ENCODE measurements around the gene TNS3.
"Not testable (repeated sequence)": the region's sequence is repeated elsewhere in the genome, so short reads cannot be mapped to it uniquely, and the experiment has no call there.

Gene TNS3

DNA sequence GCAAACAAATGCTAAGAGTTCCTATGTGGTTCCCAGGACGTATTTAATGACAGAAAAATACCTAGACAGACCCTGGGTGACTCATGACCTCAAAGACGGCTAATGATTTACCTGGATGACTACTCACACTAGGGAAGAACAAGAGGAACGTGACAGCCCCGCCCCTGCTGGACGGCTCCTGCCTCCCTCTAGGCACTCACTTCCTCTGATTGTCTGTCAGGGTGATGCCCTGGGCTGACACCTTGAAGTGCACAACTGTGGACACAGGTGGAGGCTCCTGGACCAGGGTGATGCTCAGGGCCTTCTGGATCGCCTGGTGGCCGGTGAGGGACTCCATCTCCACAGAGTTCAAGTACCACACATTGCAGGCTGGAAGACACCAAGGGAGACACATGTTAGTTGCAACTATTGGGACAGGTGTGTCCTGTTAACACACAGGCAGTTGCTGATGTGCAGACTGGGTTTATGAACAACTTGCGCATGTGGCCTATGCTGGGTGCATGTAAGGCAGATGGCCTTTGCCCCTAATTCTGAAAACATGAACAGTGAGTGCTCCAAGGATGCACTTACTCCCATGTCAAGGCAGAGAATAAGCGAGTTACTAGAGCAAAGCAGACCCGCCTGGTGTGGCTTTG, 298.3 kb downstream of the TNS3 start:
- no peak for DNase-seq (ENCODE audit: low spot score)

DNA sequence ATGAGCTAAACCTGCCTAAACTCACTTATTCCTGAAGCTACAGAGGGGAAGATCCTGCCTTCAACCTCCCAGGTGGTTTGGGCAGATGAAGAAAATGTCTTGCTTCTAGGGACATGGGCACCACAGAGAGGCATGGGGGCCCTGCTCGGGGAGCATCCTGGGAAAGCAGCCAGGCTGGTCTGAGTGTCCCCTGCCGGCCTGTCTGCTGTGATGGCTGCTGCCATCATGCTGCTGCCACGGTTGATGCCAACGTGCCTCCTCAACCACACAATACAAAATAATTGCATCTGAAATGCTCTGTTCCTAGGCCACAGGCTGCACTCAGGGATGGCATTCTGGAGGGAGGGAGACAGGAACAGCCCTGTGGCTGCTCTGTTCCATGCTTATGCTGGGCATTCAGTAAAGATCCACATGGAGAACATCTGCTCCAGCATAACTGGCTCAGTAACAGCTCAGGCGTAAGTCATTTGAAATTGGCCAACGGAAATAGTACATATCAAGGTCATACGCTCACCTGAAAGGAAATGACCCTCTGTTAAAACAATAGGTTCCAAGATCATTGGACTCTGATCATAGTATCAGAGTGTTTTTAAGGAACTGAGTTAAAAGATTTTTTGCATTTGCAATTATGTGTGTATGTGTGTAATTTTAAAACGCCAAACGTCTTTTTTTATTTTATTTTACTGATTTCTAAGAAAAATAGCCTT, 299.0 kb downstream of the TNS3 start:
- no peak for DNase-seq (ENCODE audit: low spot score)

DNA sequence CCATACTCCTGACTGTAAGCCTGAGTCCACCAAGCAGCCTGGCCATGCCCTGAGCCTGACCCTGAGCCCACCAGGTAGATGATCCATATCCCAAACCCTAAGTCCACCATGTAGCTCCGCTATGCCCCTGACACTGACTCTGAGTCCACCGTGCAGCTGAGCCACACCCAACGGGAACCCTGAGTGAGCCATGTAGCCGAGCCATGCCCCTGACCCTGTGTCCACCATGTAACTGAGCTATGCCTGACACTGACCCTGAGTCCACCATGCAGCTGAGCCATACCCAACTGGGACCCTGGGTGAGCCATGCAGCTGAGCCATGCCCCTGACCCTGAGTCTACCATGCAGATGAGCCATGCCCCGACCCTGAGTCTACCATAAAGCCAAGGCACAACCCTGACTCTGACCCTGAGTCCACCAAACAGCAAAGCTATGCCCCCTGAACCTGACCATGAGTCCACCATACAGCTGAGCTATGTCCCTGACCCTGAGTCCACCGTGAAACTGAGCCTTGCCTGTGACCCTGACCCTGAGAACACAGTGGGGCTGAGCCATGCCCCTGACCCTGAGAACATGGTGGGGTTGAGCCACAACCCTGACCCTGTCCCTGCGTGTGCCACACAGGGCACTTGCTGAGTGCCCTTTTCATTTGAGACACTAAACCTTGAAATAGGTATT, 299.8 kb downstream of the TNS3 start:
- DNase-seq (ENCODE audit: low spot score), result no peak

DNA sequence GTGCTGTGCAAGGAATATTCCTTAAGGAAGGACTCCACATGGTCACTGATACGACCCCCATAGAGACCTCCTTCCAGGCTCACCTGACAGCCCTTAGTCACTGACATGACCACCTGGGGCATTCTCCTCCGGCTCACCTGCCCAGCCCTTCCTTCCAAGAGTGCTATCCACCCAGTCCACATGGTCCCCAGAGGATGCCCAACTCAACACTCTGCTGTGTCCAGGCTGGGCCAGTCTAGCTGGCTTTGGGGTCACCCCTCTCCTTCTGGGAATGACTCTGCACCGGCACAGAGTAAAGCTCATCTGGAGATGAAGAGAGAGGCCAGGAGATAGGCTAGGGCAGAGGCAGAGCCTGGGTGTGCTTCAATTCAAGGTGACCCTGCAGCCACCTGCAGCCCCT, 300.8 kb downstream of the TNS3 start:
- DNase-seq (ENCODE audit: low spot score), result no peak

DNA sequence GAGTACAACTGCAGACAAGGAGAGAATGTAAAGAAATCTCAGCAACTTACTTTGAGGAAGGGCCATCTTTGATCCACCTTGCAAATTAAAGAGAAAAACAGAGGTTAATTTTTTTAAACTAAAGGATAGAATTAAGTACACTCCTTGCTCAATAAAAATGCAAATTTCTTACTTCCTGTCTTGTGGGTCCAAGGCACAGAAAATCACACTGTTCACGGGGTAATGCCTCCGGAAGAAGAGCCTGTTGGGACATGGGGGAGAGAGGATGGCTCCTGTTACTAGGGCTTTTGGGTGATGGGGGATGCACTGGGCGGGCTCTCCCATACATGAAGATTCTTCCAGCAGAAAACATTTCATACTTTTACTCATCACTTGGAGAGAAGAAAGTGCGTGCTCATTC, 301.8 kb downstream of the TNS3 start:
- no peak for DNase-seq (ENCODE audit: low spot score)

DNA sequence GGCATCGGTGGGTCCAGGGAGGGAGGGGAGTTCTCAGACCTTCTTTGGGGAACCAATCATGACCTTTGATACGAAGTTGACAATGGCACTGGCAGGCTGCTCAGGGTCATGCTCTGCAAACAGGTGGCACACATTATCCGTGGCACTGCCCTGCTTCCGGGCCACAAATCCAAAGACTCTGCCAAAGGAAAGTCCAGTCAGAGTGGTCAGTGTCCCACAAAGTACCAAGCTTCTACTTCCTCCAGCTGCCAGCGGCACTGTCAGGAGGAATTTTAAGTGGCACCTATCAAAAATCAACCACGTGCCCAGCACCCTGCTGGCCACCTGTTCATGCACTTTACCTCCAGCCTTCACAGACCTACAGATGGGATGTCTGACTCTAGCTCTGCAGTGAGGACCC, 303.9 kb downstream of the TNS3 start:
- no peak for DNase-seq (ENCODE audit: low spot score)

DNA sequence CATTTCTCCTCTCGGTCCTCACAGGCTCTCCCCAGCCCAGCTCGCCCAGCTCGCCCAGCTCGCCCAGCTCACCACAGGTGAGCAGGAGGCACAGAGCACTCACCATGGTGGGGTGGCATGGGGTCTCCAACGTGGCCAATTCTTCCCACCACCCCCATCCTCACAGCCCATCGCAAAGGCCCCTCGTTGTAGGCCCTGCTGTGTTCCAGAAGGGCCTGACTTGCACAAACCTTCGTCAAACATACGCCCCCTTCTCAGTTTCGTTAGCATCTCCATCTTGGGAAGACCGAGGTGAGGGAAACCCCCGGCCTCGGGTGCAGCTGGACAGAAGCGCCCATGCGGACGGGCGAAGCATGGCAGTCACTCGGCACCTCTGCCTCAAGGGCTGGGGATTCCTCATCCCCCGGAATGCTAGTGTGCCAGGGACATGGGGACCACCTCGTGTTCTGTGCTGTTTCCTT, 304.6 kb downstream of the TNS3 start:
- no peak for DNase-seq (ENCODE audit: low spot score)

DNA sequence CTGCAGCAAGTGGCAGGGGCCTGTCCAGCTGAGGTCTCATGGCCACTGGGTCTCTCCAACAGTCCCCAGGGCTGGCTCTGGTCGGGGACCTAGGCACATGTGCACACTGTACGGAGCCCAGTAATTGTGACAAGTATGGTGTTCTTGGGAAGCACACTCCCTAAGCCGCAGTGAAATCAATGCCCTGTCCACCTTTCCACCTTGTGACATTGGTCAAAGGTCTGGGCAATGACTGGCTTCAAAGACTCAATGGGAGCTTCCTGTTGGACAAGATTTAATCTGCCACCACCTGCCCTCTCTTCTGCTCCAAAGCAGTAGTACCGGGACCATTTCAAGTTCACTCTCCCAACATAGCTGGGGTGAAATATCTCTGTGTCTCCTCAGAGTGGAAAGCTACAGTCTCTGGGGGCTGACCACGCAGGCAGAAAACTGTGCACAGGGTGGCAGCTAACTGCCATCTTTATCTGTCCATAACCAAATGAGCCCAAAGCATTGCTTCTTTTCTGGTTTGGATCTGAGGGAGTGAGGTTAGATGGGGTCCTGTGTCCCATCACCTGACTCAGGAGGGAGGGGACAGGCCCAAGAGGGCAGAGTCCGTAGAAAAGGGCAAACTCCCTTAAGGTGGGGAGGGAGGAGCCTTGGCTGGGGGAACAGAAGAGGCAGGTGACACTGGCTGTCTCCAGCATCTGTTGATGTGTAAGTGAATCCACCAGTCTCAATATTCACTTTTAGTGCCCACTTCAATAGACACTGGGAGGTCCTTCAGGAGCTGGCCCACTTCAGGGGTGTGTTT, 307.7 kb downstream of the TNS3 start:
- no peak for DNase-seq (ENCODE audit: low spot score)

DNA sequence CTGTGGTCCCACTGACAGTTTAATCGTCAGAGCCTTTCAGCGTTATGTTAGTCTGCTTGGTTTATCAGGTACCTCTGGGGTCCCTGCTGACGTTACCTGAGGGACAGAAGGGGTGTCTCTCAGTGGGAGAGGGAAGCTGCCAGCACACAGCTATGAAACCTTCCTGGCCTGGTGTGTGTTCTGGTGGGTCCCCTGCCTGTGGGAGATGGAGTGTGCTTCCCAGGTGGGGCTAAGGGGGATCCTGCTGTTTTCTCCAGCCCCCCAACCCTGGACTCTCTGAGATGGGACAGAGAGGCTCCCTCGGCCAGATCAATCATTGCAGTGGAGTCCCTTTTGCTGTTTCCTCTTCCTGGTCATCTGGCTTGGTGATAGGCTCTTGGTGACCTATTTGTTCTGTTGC, 308.8 kb downstream of the TNS3 start:
- DNase-seq (ENCODE audit: low spot score), result no peak

DNA sequence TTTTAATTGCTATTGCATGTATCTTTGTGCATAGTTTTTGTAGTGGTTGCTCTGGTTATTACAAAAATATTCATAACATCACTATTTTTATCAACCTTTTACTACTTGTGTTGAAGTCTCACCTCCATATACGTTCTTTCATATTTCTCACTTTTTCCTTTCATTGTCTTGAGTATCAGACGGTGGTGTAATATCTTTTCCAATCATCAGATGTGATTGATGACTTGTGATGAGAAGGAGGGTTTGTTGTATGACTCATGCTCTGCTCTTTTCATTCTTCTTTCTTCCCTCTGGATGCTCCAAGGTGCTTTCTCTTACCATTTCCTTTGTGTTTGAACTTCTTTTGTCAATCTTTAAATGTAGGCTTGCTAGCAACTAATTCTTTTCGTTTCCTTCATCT, 310.2 kb downstream of the TNS3 start:
- no peak for DNase-seq (ENCODE audit: low spot score)

DNA sequence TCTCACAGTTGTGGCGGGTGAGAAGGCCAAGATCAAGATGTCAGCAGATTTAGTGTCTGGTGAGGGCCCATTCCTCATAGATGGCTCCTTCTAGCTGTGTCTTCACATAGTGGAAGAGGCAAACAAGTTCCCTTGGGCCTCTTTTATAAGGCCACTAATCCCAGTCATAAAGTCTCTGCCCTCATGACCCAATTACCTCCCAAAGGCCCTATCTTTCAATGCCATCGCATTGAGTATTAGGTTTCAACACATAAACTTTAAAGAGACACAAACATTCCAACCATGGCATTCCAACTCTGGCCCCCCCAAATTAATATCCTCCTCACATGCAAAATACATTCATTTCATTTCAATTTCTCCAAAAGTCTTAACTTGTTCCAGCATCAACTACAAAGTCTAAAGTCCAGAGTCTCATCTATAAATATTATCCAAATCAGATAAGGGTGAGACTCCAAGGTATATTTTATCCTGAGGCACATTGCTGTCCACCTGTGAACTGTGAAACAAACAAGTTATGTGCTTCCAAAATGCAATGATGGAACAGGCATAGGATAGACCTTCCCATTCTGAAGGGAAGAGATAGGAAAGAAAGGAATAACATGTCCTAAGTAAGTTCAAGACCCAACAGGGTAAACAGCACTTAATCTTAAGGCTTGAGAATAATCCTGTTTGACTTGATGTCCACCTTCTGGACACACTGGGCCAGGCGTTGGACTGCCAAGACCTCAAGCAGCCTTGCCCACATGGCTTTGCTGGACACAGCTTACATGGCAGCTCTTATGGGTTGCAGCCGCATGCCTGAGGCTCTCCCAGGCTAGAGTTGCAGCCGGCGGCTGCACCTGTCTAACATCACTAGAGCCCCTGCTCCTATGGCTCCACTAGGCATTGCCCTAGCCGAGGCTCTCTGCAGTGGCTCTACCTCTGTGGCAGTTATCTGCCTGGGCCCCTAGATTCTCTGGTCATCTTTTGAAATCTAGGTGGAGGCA, 312.8 kb downstream of the TNS3 start:
- DNase-seq (ENCODE audit: low spot score), result no peak

DNA sequence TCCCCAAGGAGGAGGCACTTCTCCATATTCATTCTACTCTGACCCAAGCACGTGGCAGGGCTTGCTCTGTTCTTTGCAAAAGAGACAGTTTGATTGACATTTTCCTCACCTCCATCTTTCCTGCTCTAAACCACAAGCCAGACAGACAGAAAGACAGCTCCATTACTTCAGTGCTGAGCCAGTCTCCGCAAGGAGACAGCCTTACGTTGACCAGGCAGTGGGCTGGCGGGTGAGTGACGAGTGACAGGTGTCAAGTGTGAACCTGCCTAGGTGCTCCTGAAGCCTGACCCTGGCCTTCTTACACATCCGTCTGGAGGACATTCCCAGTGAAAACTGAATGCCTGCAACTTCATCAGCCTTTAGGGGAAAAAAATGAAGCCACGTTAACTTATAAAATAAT, 314.6 kb downstream of the TNS3 start:
- no peak for DNase-seq (ENCODE audit: low spot score)

DNA sequence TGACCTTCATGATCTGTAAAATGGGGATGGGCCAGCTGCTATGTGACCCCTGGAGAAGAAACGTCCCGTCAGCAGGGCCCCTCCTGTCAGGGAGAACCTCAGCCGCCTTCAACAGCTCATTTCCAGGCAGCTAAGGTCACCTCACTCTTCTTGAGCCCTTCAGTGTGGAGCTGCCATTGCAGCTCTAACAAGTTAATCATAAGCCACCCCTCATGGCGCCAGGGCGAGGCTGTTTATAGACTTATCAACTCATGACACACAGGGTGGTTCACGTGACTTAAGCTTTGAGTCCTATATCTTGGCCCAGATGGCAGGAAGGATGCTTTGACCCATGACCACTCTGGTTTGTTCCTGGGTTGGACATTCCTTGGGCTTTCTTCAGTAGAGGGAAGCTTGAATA, 315.1 kb downstream of the TNS3 start:
- no peak for DNase-seq (ENCODE audit: low spot score)

DNA sequence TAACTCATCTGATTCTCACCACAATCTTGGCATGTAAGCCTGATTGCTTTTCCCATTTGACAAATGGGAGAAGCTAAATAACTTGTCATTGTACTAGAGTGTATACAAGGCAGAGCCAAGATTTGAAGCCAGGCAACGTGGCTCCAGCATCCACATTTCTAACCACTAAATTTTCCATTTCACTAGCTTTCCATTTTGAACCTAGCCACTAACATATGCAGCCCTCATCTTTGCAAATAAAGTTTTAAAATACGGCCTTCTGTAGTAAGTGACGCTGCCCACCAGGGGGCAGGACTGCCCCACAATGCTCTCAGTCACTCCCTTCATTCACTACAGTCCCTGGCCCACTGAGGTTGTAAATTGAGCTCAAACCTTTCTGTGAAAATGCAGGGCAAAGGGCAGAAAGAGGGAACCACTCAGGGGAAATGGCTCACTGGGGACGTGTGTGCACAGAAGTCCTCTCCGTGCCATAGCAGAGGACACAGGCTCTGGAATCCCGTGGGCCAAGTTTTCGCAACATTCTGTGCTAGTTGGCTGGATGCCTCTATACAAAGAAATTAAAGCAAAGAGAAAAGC, 315.7 kb downstream of the TNS3 start:
- peak; percentile 83 for DNase-seq (ENCODE audit: low spot score)

DNA sequence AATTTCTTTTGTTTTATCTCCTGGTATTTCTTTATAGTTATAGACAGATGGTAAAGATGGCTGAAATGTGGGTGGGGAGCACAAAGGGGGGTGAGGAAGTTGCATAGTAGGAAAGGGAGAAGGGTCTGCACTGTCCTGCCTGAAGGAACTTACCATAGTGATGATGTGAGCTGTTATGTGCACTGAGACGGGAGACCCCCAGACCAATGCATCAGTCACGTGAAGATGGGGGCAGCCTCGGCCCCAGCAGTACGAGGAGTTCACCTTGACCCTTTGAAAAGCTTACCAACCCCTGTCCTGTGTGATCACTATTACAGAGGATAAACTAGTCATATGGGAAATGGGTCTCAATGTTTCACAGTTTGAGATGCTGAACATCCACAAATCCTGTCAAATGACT, 316.3 kb downstream of the TNS3 start:
- DNase-seq (ENCODE audit: low spot score), result no peak

DNA sequence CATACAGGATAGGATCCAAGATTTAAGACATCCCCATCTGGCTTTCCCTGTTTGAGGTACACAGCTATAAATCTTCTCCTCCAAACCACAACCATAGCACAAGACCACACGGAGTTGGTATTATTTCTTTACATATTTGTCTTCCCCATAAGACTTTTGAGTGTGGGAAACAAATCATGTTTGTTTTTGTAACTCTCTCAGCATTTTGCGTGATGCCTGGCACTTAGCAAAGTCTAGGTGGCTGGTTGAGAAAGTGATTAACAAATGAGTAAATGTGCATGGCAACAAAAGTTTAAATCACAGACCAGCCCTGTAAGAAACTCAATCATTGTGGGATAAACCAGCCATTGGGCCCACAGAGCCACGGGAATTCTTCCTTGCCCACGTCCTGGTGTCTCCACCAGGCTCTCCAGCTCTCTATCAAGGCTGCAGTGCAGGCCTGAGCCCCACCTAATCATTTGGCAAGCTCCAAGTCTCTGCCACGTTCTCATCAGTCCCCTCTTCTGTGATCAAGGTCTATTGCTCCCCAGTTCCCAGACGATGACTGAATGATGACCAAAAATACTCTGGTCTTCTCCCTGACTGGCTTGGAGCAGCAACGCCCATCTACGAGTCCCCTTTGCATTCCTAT, 317.8 kb downstream of the TNS3 start:
- DNase-seq (ENCODE audit: low spot score), result no peak

DNA sequence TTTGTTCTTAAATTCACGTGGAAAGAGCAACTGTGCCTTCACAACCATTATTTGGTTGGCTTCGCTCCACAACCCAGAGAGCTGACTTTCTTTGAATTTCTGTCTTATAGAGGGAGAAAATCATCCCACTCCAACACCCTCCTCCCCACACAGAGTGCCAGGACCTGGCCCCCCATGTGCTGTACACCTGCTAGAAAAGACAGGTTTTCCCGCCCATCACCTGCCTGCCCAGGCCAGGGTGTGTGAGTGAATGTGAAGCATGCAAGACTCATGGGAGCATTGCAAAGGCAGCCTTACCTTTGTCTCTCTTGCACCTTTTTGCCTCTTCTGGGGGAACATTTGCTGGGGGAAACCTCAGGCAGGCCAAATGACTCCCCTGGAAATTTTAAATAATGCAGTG, 319.0 kb downstream of the TNS3 start:
- DNase-seq (ENCODE audit: low spot score), result no peak

DNA sequence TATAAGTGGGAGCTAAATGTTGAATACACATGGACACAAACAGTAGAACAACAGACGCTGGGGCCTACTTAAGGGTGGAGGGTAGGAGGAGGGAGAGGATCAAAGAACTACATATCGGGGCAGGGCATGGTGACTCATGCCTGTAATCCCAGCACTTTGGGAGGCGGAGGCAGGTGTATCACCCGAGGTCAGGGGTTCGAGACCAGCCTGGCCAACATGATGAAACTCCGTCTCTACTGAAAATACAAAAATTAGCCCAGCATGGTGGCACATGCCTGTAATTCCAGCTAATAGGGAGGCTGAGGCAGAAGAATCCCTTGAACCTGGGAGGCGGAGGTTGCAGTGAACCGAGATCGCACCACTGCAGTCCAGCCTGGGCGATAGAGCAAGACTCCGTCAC, 319.8 kb downstream of the TNS3 start:
- not testable (repeated sequence) for DNase-seq (ENCODE audit: low spot score)

DNA sequence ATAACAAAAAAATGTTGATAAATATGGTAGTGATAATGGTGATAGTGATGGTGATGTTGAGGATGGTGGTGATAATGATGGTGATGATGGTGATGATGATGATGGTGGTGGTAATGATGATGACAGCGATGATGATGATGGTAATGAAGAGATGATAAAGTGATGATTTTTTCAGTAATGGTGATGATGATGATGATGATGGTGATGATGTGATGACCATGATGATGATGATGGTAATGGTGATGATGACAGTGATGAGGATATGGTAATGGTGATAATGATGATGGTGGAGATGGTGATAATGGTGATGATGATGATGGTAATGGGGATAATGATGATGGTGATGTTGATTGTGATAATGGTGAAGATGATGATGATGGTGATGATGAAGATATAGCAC, 321.6 kb downstream of the TNS3 start:
- no peak for DNase-seq (ENCODE audit: low spot score)

DNA sequence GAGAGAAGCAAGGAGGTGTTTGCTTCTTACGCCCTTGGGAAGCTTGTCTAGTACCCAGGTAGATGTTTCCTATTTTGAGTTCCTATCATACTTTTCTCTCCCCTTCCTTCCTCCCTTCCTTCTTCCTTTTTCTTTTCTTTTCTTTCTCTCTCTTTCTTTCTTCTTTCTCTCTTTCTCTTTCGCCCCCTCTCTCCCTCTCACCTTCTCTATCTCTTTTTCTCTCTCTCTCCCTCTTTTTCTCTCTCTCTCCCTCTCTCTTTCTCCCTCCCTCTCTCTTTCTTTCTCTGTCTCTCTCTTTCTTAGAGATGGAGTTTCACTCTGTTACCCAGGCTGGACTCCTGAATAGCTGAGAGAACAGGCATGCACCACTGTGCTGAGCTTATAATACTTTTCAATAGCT, 322.2 kb downstream of the TNS3 start:
- DNase-seq (ENCODE audit: low spot score), result no peak

DNA sequence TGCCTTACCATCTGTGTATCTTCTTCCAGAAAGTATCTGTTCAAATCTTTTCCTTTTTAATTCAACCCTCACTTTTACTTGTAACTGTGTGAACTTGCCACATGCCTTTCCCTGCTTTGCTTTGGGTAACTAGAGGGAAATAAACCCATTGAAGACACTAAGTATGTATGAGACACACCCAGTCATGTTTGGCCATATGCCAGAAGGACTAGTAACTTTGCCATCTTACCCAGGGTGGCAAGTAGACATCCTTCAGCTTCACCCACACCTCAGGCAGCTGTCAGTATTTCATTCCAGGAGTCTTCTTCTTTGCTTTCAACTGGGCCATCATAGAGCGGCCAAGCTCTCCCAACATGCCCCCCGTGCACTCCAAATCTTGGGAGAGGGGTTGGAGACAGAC, 323.1 kb downstream of the TNS3 start:
- no peak for DNase-seq (ENCODE audit: low spot score)
